Measurements from ENCODE around the gene DLG2. TPM values are rescaled to one million over a fixed set of nuclear protein-coding genes. Genes with fewer than 3 reads are reported as not detected.

Gene DLG2
- total and polyA plus RNA-seq, 7 donors: 0.23 to 5.3 (median 3.4) TPM

DNA sequence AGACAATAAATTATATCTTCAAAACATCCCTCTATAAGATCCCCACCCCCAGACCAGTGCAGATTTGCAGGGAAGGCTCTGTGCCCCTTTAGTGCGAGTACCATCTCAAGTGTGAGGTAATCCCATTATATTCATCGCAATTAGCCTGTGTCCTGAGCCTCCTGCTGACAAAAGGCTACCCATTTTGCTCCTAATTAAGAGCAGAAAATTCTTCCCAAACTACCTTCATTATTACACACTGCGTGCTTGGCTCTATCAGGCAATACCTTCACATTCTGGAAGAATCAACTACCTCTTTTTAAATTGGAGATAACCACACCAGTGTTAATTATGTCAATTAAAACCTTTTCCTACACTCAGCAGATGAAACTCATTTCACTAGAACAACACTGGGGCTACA is 1207.5 kb downstream of the DLG2 start:
- DNase-seq (no peak), ATAC-seq (no peak)
- no peaks in the 10 kb centered on the region for H3K9me3 ChIP-seq
- WGBS, 3 donors: 72 to 79% (median 75%) methylated on average over 3 of the region's 3 CpGs
- no peaks in the 10 kb centered on the region for H3K4me1 ChIP-seq
- intact Hi-C loops (cut with DNase I): no loop called here
- TF ChIP-seq, protein P1, sequence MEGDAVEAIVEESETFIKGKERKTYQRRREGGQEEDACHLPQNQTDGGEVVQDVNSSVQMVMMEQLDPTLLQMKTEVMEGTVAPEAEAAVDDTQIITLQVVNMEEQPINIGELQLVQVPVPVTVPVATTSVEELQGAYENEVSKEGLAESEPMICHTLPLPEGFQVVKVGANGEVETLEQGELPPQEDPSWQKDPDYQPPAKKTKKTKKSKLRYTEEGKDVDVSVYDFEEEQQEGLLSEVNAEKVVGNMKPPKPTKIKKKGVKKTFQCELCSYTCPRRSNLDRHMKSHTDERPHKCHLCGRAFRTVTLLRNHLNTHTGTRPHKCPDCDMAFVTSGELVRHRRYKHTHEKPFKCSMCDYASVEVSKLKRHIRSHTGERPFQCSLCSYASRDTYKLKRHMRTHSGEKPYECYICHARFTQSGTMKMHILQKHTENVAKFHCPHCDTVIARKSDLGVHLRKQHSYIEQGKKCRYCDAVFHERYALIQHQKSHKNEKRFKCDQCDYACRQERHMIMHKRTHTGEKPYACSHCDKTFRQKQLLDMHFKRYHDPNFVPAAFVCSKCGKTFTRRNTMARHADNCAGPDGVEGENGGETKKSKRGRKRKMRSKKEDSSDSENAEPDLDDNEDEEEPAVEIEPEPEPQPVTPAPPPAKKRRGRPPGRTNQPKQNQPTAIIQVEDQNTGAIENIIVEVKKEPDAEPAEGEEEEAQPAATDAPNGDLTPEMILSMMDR (IDR thresholded peaks at IDR 0.05): no peak
- no peaks in the 10 kb centered on the region for H3K27me3 ChIP-seq (ENCODE audit: insufficient read depth in 3 of 3, low read length in 2 of 3)
- no peak overlapping the region for H3K27ac ChIP-seq
- no peaks in the 10 kb centered on the region for H3K36me3 ChIP-seq (ENCODE audit: insufficient read depth in 1 of 2, low read depth in 1 of 2)
- no peak overlapping the region for H3K4me3 ChIP-seq

DNA sequence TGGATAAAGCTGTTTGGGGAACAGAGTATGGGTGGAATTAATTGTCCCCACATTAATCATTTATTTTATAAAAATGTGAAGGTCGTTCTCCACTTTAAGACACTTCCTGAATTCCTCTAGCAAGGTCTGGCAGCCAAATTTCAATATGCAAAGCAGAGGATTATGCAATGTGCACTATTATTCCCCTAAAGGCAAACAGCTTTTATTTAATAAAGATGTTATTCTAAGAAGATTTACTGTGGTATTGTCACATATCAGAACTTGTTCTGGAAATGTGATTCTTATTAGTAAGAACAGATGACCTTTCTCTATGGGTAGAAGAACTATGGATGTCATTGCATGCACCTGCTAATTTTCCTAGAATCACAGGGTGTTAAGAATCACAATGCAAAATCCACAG is 1212.2 kb downstream of the DLG2 start:
- WGBS, 3 donors: 30 to 39% (median 37%) methylated on average over 1 of the region's 1 CpG
- intact Hi-C loops (cut with DNase I): no loop called here
- no peak for ATAC-seq

DNA sequence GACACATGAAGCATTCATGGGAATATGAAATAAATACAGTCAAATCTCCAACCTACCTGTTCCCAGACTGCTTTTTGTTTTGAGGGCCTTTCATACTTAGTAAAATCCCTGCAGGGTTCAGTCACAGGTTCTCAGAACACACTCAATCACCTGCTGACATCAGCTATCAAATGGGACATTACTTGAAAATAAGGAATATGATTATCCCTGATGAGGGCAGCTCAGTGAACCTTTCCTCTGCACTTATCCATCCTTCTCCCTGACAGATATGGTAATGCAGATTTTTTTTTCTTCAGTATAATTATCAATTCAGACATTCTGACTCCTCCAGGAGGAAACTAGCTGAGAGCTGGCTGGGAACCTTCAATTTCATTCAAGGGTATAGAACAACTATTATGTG is 1213.6 kb downstream of the DLG2 start:
- intact Hi-C loops (cut with DNase I): no loop called here
- no peaks in the 10 kb centered on the region for H3K27me3 ChIP-seq (ENCODE audit: insufficient read depth in 3 of 3, low read length in 2 of 3)
- H3K36me3 ChIP-seq (ENCODE audit: insufficient read depth in 1 of 2, low read depth in 1 of 2): no peaks in the 10 kb centered on the region
- DNase-seq (no peak), ATAC-seq (no peak)
- H3K9me3 ChIP-seq: no peaks in the 10 kb centered on the region
- H3K27ac ChIP-seq: no peak overlapping the region
- no peak overlapping the region for H3K4me3 ChIP-seq
- H3K4me1 ChIP-seq: no peaks in the 10 kb centered on the region
- TF ChIP-seq, protein P1 (IDR thresholded peaks at IDR 0.05): no peak

More for the DNA sequence above, 1212.2 kb downstream of the DLG2 start:
- TF ChIP-seq, protein P1 (IDR thresholded peaks at IDR 0.05): no peak
- H3K4me3 ChIP-seq: no peak overlapping the region
- H3K4me1 ChIP-seq: no peaks in the 10 kb centered on the region
- no peak for DNase-seq
- no peaks in the 10 kb centered on the region for H3K9me3 ChIP-seq
- no peak overlapping the region for H3K27ac ChIP-seq
- no peaks in the 10 kb centered on the region for H3K27me3 ChIP-seq (ENCODE audit: insufficient read depth in 3 of 3, low read length in 2 of 3)
- no peaks in the 10 kb centered on the region for H3K36me3 ChIP-seq (ENCODE audit: insufficient read depth in 1 of 2, low read depth in 1 of 2)

DNA sequence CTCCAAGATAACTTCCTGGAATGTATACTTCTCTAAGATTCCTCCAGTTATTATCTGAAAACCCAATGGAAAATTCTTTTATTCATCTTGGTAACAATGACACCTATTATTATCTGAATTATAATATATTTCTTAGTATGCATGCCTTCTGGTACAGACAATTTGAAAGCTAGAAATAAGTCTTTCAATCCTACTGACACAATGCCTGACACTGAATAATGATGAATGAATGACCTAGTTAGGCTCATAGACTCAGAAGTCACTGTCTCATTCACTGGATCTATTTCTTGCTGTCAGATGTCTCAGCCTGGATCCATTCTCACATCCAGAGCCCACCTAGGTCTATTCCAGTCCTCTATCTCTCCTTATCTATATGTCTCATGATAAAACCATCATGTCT is 1214.3 kb downstream of the DLG2 start:
- Histone ChIP-seq H3K4me3 (no peak overlapping the region), H3K27me3 (ENCODE audit: insufficient read depth in 3 of 3, low read length in 2 of 3) (no peaks in the 10 kb centered on the region), H3K36me3 (ENCODE audit: insufficient read depth in 1 of 2, low read depth in 1 of 2) (no peaks in the 10 kb centered on the region), H3K27ac (no peak overlapping the region), H3K4me1 (no peaks in the 10 kb centered on the region), H3K9me3 (no peaks in the 10 kb centered on the region)
- TF ChIP-seq, protein P1 (IDR thresholded peaks at IDR 0.05): no peak
- no peak for DNase-seq
- no peak for ATAC-seq
- intact Hi-C loops (cut with DNase I): no loop called here

DNA sequence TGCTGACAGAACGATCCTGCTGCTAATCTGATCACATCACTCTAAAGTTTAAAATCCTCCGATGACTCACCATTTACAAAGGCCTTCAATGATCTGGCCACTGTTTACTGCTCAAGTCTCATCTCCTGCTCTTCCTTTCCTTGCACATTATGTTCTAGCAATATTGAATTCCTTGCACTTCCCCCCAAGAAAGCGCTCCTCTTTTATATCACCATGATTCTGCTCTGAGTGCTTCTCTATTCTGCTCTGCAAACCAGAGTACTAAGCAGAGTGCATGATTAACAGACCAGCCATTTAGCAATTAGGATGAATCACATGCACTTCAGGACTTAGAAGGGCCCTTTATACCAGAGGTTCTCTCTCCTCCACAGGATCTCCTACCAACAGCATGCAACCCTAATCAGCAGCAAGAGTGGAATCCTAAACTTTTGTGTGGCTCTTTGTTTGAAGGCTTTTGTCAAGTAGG is 1218.2 kb downstream of the DLG2 start:
- no peaks in the 10 kb centered on the region for H3K36me3 ChIP-seq (ENCODE audit: insufficient read depth in 1 of 2, low read depth in 1 of 2)
- no peak for ATAC-seq
- no peak overlapping the region for H3K27ac ChIP-seq
- TF ChIP-seq, protein P1 (IDR thresholded peaks at IDR 0.05): no peak
- no peaks in the 10 kb centered on the region for H3K4me1 ChIP-seq
- no peaks in the 10 kb centered on the region for H3K9me3 ChIP-seq
- no peaks in the 10 kb centered on the region for H3K27me3 ChIP-seq (ENCODE audit: insufficient read depth in 3 of 3, low read length in 2 of 3)
- no peak overlapping the region for H3K4me3 ChIP-seq
- intact Hi-C loops (cut with DNase I): no loop called here
- DNase-seq: no peak
- 92 to 97% (median 95%) methylated on average over 3 of the region's 3 CpGs for WGBS, 3 donors
